Activated CD4-positive, alpha-beta T cell treated with anti-CD3 and anti-CD28 coated beads, Interleukin-2, amount 50 U/mL, for 4 hours (primary cell): Measurements from ENCODE around the gene PLPPR3.

Experiments
- DNase-seq, 2 experiments: peaks; one replicate each; pipeline ENCODE4 v3.0.0-alpha.2; 2020

Gene PLPPR3

GRCh38 chr19:795073-795611, 26.6 kb downstream of the PLPPR3 start:
- DNase-seq, result no peak

DNA sequence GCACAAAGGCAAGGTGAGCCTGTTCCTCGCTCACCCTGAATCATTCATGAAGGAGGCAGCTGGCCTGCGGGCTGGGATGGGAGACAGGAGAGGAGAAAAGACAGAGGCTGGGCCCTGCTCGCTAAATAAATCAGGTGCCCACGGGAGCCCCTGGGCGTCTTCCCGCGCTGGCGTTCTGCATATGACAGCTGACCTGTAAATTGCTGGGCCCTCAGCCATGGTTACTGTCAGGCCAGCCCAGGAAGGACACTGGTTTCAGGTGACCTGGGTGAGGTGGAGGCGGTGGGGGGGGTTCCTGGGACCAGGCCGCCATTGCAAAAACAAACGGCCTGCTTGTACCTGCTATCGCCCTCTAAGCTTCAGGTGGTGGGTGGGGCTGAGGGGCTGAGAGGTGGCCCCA, 27.9 kb downstream of the PLPPR3 start:
- no peak for DNase-seq

- DNase-seq, result no peak
Measured at GRCh38 chr19:792306-792885, 29.4 kb downstream of the PLPPR3 start.

GRCh38 chr19:791567-792305, 30.0 kb downstream of the PLPPR3 start:
- DNase-seq, result no peak

- DNase-seq, result no peak
Measured at GRCh38 chr19:791007-791566, 30.7 kb downstream of the PLPPR3 start.

GRCh38 chr19:789701-790060, 32.1 kb downstream of the PLPPR3 start:
- no peak for DNase-seq

- no peak for DNase-seq
Measured at GRCh38 chr19:788983-789700, 32.6 kb downstream of the PLPPR3 start.

GRCh38 chr19:788686-788982, 33.1 kb downstream of the PLPPR3 start:
- no peak for DNase-seq

- no peak for DNase-seq
Measured at GRCh38 chr19:787536-787935, 34.2 kb downstream of the PLPPR3 start.

- DNase-seq, result no peak
Measured at GRCh38 chr19:784541-784940, 37.2 kb downstream of the PLPPR3 start.

- DNase-seq, result no peak
Measured at GRCh38 chr19:782878-783668, 38.7 kb downstream of the PLPPR3 start.

DNA sequence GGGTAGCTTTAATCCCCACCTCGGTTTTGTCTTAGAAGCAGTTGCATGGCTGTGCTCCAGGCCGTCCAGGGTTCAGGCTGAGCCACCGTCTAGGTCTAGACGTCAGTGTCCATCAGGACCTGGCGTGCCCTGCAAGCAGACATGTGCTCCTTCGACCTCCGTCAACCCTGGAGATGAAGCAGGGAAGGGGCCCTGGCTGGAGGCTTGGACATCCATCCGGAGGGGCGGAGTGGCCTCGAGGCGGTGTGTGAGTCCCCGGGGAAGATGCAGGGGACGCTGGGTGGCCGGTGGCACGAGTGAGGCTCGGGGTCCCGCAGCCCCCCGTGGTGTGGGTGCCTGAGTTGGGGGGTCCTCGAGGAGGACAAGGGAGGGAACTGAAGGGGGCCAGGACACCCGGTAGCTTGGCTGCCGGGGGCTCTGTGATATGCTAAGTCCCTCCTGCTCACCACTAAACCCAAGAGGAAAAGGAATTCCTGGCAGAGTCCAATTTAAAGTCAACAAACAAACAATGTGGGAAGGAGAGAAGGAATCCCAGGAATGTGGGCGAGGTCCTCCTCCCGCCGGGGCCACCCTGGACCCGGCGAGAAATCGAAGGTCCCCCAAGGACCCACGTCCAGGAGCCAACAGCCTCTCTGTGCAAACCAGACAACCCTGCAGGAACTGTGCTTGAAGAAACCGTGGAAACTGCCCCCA, 39.4 kb downstream of the PLPPR3 start:
- DNase-seq, result no peak

DNA sequence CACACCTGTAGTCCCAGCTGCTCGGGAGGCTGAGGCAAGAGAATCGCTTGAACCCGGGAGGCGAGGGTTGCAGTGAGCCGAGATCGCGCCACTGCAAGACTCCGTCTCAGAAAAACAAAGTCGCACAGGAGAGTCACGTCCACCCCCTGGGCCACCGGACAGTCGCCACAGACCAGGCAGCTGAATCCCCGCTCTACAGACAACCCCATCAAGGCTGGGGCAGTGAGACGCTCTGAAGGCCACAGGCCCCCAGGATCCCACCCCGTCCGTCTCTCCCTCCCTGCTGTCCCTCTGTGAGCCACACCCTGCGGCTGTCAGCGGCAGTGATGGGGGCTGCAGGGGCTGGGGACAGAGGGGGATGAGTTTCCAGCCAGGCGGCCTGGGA, 40.0 kb downstream of the PLPPR3 start:
- DNase-seq, result no peak

GRCh38 chr19:780935-781334, 40.8 kb downstream of the PLPPR3 start:
- DNase-seq, result no peak

DNA sequence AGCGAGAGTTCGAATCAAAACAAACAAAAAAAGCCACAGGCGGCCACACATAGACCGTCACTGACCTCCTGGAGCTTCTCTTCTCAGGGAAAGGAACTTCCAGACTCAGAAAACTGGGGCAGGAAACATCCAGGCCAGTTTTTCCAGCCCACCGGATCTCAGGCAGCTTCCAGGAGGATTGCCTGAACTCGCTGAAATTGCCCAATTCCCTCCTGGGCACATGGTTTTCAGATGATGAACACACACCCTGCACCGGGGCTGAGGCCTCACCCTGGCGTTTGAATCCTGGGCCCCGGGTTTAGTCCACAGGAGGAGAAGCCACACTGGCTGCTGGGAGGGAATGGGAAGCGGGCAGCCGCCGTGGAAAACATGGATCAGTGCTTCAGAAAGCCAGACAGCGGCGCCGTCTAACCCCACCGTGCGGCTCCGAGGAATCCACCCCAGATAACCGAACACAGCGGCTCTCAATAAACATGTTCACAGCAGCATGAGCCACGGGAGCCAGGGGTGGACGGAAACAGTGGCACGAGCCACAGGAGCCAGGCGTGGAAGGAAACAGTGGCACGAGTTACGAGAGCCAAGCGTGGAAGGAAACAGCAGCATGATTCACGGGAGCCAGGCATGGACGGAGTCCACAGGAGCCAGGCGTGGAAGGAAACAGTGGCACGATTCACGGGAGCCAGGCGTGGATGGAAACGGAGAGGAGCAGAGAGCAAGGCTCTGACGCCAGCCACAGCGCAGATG, 42.7 kb downstream of the PLPPR3 start:
- no peak for DNase-seq

DNA sequence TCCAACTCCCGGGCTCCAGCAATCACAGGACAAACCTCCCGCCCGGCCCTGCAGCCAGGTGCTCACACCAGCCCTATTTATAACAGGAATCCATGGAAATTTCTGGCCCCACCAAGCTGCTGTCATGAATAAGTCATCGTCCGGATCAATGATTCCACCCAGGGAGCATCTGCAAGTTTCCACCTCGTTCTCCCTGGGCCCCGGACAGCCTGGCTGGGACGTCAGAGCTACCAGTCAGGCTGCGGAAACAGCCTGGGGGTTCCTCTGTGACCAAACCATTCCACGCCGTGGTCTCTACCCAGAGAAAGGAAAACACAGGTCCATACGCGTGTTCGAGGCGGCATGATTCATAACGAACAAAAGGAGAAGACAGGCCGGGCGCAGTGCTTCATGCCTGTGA, 45.2 kb downstream of the PLPPR3 start:
- DNase-seq, result no peak

DNA sequence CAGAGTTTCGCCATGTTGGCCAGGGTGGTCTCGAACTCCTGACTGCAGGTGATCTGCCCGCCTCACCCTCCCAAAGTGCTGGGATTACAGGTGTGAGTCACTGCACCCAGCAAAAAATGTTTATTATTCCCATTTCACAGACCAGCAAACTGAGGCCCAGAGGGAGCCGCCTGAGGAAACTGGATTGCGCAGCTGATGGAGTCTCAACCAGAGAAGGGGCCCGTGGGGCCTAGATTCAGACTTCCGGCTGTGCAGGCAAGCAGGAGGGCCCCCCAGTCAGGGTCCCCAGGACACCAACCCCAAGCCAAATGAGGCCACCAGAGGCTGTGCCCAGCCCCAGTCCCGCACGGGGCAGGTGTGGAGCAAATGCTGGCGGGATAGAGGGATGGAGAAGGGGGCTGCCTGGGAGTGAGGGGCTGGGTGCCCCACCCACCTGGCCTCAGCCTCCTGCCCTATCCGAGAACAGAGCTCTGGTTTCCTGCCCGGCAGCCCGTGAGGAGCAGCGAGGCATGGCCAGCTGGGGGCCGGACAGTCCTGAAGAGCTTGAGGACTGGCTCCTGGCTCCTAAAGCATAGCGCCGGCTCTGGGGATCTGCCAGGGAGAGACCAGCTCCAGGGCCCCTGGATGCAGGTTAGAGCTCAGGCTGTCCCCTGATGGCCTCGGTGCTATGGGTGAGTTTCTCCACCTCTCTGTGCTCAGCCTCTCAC, 48.9 kb downstream of the PLPPR3 start:
- no peak for DNase-seq

GRCh38 chr19:772063-772462, 49.7 kb downstream of the PLPPR3 start:
- DNase-seq, result no peak

DNA sequence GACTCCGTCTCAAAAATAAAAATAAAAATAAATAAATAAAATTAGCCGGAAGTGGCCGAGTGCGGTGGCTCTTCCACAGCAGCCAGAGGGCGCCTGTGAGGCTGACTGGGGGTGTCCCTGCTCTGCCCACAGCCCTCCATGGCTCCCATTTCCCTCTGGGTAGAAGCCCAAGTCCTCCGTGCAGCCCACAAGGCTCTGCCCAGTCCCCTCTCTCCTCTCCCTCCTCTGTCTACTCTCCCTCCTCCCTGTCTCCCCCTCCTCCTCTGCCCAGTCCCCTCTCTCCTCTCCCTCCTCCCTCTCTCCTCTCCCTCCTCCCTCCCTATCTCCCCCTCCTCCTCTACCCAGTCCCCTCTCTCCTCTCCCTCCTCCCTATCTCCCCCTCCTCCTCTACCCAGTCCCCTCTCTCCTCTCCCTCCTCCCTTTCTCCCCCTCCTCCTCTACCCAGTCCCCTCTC, 50.4 kb downstream of the PLPPR3 start:
- DNase-seq, result peak in 1 of 2 experiments; percentile 10

DNA sequence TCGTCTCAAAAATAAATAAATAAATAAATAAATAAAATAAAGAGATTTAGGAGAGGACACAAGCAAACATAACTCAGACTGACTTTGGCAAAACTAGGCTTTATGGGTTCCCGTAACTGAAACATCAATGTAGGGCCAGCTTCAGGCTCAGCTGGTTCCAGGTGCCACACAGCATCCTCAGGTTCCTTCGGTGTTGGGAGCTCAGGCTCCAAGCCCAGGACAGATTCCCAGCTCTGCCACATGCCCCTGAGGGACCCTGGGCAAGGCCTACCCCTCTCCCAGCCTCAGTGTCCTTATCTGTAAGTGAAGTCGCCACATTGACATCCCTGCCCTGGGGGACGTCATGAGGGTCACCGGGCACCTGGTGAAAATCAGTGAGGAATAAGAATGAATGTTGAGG, 52.1 kb downstream of the PLPPR3 start:
- DNase-seq, result no peak

DNA sequence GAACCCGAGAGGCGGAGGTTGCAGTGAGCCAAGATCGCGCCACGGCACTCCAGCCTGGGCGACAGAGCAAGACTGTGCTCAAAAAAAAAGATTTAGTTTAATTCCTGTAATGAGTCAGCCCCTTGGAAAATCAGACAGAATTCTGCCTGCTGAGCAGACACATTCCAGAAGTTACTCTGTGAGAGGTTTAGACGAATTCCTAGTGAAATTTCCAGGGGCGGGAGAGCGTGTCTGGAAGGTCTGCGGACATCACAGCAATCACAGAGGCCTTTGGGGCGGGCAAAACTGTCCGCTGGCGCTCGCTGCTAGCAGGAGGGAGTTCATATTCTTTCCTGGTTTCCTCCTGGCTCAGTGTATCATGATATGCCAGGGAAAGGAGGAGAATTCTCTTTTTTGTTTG, 53.3 kb downstream of the PLPPR3 start:
- no peak for DNase-seq
